ENCODE data around the gene PPM1M.

Gene PPM1M

GRCh38 chr3:52291508-52292181, 46.1 kb downstream of the PPM1M start:
- H3K27ac ChIP-seq = no peak overlapping the region
- TF ChIP-seq ZFX (IDR thresholded peaks at IDR 0.05) (no peak), CTCF (conservative IDR thresholded peaks at IDR 0.05) (no peak; the same call in 1 of the 2 replicates)

- no peak overlapping the region for H3K27ac ChIP-seq
- TF ChIP-seq CTCF (conservative IDR thresholded peaks at IDR 0.05) (no peak), ZFX (IDR thresholded peaks at IDR 0.05) (no peak)
These were observed 46.9 kb downstream of the PPM1M start for GRCh38 chr3:52292247-52293065.

- TF ChIP-seq ZFX (IDR thresholded peaks at IDR 0.05) (no peak), CTCF (conservative IDR thresholded peaks at IDR 0.05) (no peak)
- H3K27ac ChIP-seq = no peak overlapping the region
These were observed 48.1 kb downstream of the PPM1M start for GRCh38 chr3:52293491-52294319.

- no peak overlapping the region for H3K27ac ChIP-seq
- TF ChIP-seq CTCF (conservative IDR thresholded peaks at IDR 0.05) (no peak), ZFX (IDR thresholded peaks at IDR 0.05) (no peak)
These were observed 49.0 kb downstream of the PPM1M start for GRCh38 chr3:52294320-52295150.

- no peak for TF ChIP-seq ZFX (IDR thresholded peaks at IDR 0.05)
- H3K27ac ChIP-seq = no peak overlapping the region
These were observed 50.2 kb downstream of the PPM1M start for GRCh38 chr3:52295671-52296208.

GRCh38 chr3:52297242-52298148, 51.9 kb downstream of the PPM1M start:
- no peak overlapping the region for H3K27ac ChIP-seq
- TF ChIP-seq CTCF (conservative IDR thresholded peaks at IDR 0.05) (no peak), ZFX (IDR thresholded peaks at IDR 0.05) (no peak)

All from C4-2B (cell line).